ENCODE measurements around the gene NT5DC1. TPM values are rescaled to one million over a fixed set of nuclear protein-coding genes. Genes with fewer than 3 reads are reported as not detected.

The NT5DC1 gene
- total RNA-seq, 1 donor from 2014 or later, result 29.7 TPM

GRCh38 chr6:116170358-116171057 lies 69.9 kb downstream of the NT5DC1 start:
- H3K9me3 Mint-ChIP-seq (ENCODE audit: unreplicated experiment), result peaks cover 6% of the 10 kb centered on the region
- H3K9ac ChIP-seq (ENCODE audit: low read length), result no peak overlapping the region
- no peak for DNase-seq (ENCODE audit: low read depth)
- H3K36me3 ChIP-seq (ENCODE audit: insufficient read depth, low read length), result no peaks in the 10 kb centered on the region
- H3K4me3 ChIP-seq (ENCODE audit: insufficient read depth, low read depth, low read length), result no peak overlapping the region
- no peak overlapping the region for H2AFZ ChIP-seq (ENCODE audit: low read depth, low read length)
- no peak overlapping the region for H3K27ac Mint-ChIP-seq (ENCODE audit: unreplicated experiment)
- H3K4me1 Mint-ChIP-seq (ENCODE audit: low read depth, unreplicated experiment), result no peaks in the 10 kb centered on the region
- H3K4me3 Mint-ChIP-seq (ENCODE audit: unreplicated experiment), result no peak overlapping the region
- no peaks in the 10 kb centered on the region for H3K27me3 Mint-ChIP-seq (ENCODE audit: low read depth, unreplicated experiment)
- TF ChIP-seq CTCF (IDR thresholded peaks at IDR 0.05; ENCODE audit: insufficient read depth, low read depth, low read length), result no peak
- no peak overlapping the region for H3K4me2 ChIP-seq (ENCODE audit: low read length)
- no peaks in the 10 kb centered on the region for H3K36me3 Mint-ChIP-seq (ENCODE audit: low read depth, unreplicated experiment)
- no peaks in the 10 kb centered on the region for H4K20me1 ChIP-seq (ENCODE audit: insufficient read depth, low read length)
- H3K27me3 ChIP-seq (ENCODE audit: insufficient read depth, low read length), result no peaks in the 10 kb centered on the region
- no peaks in the 10 kb centered on the region for H3K9me3 ChIP-seq (ENCODE audit: insufficient read depth, low read depth, low read length)
- H3K27ac ChIP-seq (ENCODE audit: low read depth, low read length), result no peak overlapping the region
- no peaks in the 10 kb centered on the region for H3K79me2 ChIP-seq (ENCODE audit: insufficient read depth, low read length)
- no peak for FAIRE-seq
- no peaks in the 10 kb centered on the region for H3K4me1 ChIP-seq (ENCODE audit: insufficient read depth, low read length)

GRCh38 chr6:116173928-116174327 lies 73.3 kb downstream of the NT5DC1 start:
- DNase-seq (ENCODE audit: low read depth) (no peak), FAIRE-seq (peak; percentile 47)
- Mint-ChIP-seq H3K27me3 (ENCODE audit: low read depth, unreplicated experiment) (no peaks in the 10 kb centered on the region), H3K9me3 (ENCODE audit: unreplicated experiment) (peaks cover 8% of the 10 kb centered on the region), H3K4me3 (ENCODE audit: unreplicated experiment) (no peak overlapping the region), H3K27ac (ENCODE audit: unreplicated experiment) (no peak overlapping the region), H3K36me3 (ENCODE audit: low read depth, unreplicated experiment) (peaks cover 2% of the 10 kb centered on the region), H3K4me1 (ENCODE audit: low read depth, unreplicated experiment) (no peaks in the 10 kb centered on the region)
- TF ChIP-seq CTCF (IDR thresholded peaks at IDR 0.05; ENCODE audit: insufficient read depth, low read depth, low read length) (no peak), EZH2 (IDR thresholded peaks at IDR 0.05; ENCODE audit: insufficient read depth, low read length) (no peak)
- Histone ChIP-seq H4K20me1 (ENCODE audit: insufficient read depth, low read length) (no peaks in the 10 kb centered on the region), H3K9ac (ENCODE audit: low read length) (no peak overlapping the region), H3K27me3 (ENCODE audit: insufficient read depth, low read length) (no peaks in the 10 kb centered on the region), H3K79me2 (ENCODE audit: insufficient read depth, low read length) (no peaks in the 10 kb centered on the region), H3K36me3 (ENCODE audit: insufficient read depth, low read length) (no peaks in the 10 kb centered on the region), H3K4me1 (ENCODE audit: insufficient read depth, low read length) (no peaks in the 10 kb centered on the region), H3K4me3 (ENCODE audit: insufficient read depth, low read depth, low read length) (no peak overlapping the region), H3K27ac (ENCODE audit: low read depth, low read length) (no peak overlapping the region), H3K4me2 (ENCODE audit: low read length) (no peak overlapping the region), H2AFZ (ENCODE audit: low read depth, low read length) (no peak overlapping the region), H3K9me3 (ENCODE audit: insufficient read depth, low read depth, low read length) (no peaks in the 10 kb centered on the region)

GRCh38 chr6:116175344-116175743 lies 74.7 kb downstream of the NT5DC1 start:
- FAIRE-seq, result no peak

More at GRCh38 chr6:116175344-116175743, 74.7 kb downstream of the NT5DC1 start:
- Histone ChIP-seq H3K79me2 (ENCODE audit: insufficient read depth, low read length) (no peaks in the 10 kb centered on the region), H3K9ac (ENCODE audit: low read length) (no peak overlapping the region), H3K27me3 (ENCODE audit: insufficient read depth, low read length) (no peaks in the 10 kb centered on the region), H3K4me3 (ENCODE audit: insufficient read depth, low read depth, low read length) (no peak overlapping the region), H3K4me1 (ENCODE audit: insufficient read depth, low read length) (no peaks in the 10 kb centered on the region), H4K20me1 (ENCODE audit: insufficient read depth, low read length) (no peaks in the 10 kb centered on the region), H3K27ac (ENCODE audit: low read depth, low read length) (no peak overlapping the region), H3K4me2 (ENCODE audit: low read length) (no peak overlapping the region), H3K36me3 (ENCODE audit: insufficient read depth, low read length) (no peaks in the 10 kb centered on the region), H2AFZ (ENCODE audit: low read depth, low read length) (no peak overlapping the region), H3K9me3 (ENCODE audit: insufficient read depth, low read depth, low read length) (no peaks in the 10 kb centered on the region)
- Mint-ChIP-seq H3K4me1 (ENCODE audit: low read depth, unreplicated experiment) (no peaks in the 10 kb centered on the region), H3K27me3 (ENCODE audit: low read depth, unreplicated experiment) (no peaks in the 10 kb centered on the region), H3K36me3 (ENCODE audit: low read depth, unreplicated experiment) (peaks cover 2% of the 10 kb centered on the region), H3K4me3 (ENCODE audit: unreplicated experiment) (no peak overlapping the region), H3K27ac (ENCODE audit: unreplicated experiment) (no peak overlapping the region), H3K9me3 (ENCODE audit: unreplicated experiment) (peaks cover 8% of the 10 kb centered on the region)
- no peak for DNase-seq (ENCODE audit: low read depth)
- TF ChIP-seq EZH2 (IDR thresholded peaks at IDR 0.05; ENCODE audit: insufficient read depth, low read length) (no peak), CTCF (IDR thresholded peaks at IDR 0.05; ENCODE audit: insufficient read depth, low read depth, low read length) (no peak)

Measured in astrocyte (in vitro differentiated cells and primary cell).